Upper lobe of right lung (tissue), 1 donor: Measurements from ENCODE around the gene MEFV. TPM values are rescaled to one million over a fixed set of nuclear protein-coding genes. Genes with fewer than 3 reads are reported as not detected.
A peak's percentile ranks its signal among the peaks of the same experiment; 100 is the strongest.

Source experiments
- ATAC-seq: fragments of 200-7000 bp; cut with Tn5 transposase; one replicate; pipeline ENCODE4 v1.9.1; 2020; ENCODE audit warnings: mild to moderate bottlenecking, moderate library complexity
- DNase-seq: peaks from one replicate; pipeline ENCODE4 v3.0.0-alpha.2; 2020
- H3K27ac ChIP-seq: fragments of 200-600 bp; one replicate; pipeline ENCODE4 v1.8.0; 2022
- H3K27me3 ChIP-seq: fragments of 200-600 bp; one replicate; pipeline ENCODE4 v1.8.0; 2022; ENCODE audit warnings: mild to moderate bottlenecking
- H3K36me3 ChIP-seq: fragments of 200-600 bp; one replicate; pipeline ENCODE4 v1.8.0; 2022
- H3K4me1 ChIP-seq: fragments of 200-600 bp; one replicate; pipeline ENCODE4 v1.8.0; 2022
- H3K4me3 ChIP-seq: fragments of 200-600 bp; one replicate; pipeline ENCODE4 v1.8.0; 2022; ENCODE audit warnings: mild to moderate bottlenecking
- H3K9me3 ChIP-seq: fragments of 200-600 bp; one replicate; pipeline ENCODE4 v1.8.0; 2022
- intact Hi-C: fragments of 100-400 bp; cut with DNase I; formaldehyde crosslinking; loops from one replicate; pipeline ENCODE4 v1.11.0; 2022
- total RNA-seq: library from RNA; stranded (reverse); fragmentation: NEBNext Ultra II Directional; extraction: Animal tissue kit (Norgen Biotek cat#: 25700); gene quantifications from one replicate; pipeline ENCODE4 v1.2.1, GENCODE V29; 2021
- TF ChIP-seq, protein P1 (sequence below): fragments of 200-600 bp; IDR thresholded peaks from one replicate; pipeline ENCODE4 v1.8.0; 2022; ENCODE audit warnings: antibody characterized with exemption
- donor health status: DM: no; HTN: yes; CAD: no; lungs with severe emphysema.

The MEFV gene
- total RNA-seq, 1 donor from 2014 or later = 8.3 TPM

DNA sequence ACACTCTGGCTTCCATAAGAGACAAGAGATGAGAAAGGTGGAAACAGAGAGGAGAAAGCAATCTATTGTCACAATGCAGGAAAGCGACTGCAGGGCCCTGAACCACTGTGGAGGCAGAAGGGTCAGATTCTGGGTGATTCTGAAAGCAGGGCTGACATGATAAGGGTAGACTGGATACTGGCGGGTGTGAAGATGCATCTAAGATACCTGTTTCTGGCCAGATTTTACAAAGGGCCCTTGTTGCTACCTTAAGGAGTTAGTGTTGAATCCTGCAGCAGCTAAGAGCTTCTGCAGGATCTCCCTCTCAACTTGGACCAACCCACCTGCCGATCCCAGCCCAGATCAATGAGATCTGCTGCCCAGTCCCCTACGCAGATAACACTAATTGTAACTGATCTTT lies 6.1 kb upstream of the MEFV start:
- Histone ChIP-seq H3K27ac (no peak overlapping the region), H3K4me1 (peaks cover 12% of the 10 kb centered on the region), H3K27me3 (no peaks in the 10 kb centered on the region), H3K36me3 (no peaks in the 10 kb centered on the region), H3K9me3 (no peaks in the 10 kb centered on the region), H3K4me3 (no peak overlapping the region)
- TF ChIP-seq, protein P1, sequence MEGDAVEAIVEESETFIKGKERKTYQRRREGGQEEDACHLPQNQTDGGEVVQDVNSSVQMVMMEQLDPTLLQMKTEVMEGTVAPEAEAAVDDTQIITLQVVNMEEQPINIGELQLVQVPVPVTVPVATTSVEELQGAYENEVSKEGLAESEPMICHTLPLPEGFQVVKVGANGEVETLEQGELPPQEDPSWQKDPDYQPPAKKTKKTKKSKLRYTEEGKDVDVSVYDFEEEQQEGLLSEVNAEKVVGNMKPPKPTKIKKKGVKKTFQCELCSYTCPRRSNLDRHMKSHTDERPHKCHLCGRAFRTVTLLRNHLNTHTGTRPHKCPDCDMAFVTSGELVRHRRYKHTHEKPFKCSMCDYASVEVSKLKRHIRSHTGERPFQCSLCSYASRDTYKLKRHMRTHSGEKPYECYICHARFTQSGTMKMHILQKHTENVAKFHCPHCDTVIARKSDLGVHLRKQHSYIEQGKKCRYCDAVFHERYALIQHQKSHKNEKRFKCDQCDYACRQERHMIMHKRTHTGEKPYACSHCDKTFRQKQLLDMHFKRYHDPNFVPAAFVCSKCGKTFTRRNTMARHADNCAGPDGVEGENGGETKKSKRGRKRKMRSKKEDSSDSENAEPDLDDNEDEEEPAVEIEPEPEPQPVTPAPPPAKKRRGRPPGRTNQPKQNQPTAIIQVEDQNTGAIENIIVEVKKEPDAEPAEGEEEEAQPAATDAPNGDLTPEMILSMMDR = no peak
- DNase-seq (no peak), ATAC-seq (no peak)
- intact Hi-C loops = no loop called here

DNA sequence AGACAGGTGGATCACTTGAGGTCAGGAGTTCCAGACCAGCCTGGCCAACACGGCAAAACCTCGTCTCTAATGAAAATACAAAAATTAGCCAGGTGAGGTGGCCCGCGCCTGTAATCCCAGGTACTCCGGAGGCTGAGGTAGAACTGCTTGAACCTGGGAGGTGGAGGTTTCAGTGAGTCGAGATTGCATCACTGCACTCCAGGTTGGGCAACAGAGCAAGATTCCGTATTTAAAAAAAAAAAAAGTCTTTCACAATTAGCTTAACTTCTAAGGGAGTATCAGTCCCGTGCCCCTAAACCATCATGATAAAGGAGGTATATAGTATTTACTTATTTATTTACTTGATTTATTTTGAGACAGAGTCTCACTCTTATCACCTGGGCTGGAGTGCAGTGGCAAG lies 3.4 kb upstream of the MEFV start:
- DNase-seq (no peak), ATAC-seq (no peak)
- no peaks in the 10 kb centered on the region for H3K27me3 ChIP-seq
- peak overlapping the region; percentile 36 for H3K27ac ChIP-seq
- intact Hi-C loops = no loop called here
- H3K36me3 ChIP-seq = no peaks in the 10 kb centered on the region
- no peak overlapping the region for H3K4me3 ChIP-seq
- H3K9me3 ChIP-seq = no peaks in the 10 kb centered on the region
- peaks cover 6% of the 10 kb centered on the region for H3K4me1 ChIP-seq
- TF ChIP-seq, protein P1 = no peak

DNA sequence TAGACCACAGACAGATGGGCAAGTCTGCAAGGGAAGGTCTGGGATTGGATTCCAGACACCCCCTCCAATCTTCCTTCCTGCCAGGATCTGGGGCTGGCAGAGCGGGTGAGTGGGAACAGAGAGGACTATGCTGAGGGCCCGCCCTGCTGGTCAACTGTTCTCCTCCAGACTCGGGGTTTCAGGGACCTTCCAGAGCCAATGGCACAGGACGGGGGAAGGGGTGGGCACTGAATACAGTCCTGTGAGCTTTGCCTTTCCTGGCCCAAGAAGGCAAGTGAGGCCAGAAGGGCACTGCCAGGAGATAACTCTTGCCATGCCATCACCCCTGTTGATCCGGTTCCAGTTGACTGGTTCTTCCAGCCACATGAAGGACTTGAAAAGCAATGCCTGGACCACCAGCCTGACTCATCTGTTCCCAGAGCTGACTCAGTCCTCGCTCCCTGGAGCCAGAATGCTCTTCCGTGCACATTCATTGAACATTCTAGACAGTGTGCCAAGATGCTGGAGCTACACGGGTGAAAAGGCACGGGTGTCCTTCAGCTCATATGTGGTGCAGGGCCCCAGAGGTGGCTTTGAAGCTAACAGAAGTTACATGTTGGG lies 533 bp upstream of the MEFV start:
- H3K4me1 ChIP-seq = peaks cover 4% of the 10 kb centered on the region
- no peak overlapping the region for H3K4me3 ChIP-seq
- TF ChIP-seq, protein P1 = no peak
- DNase-seq = no peak
- no peaks in the 10 kb centered on the region for H3K27me3 ChIP-seq
- no peaks in the 10 kb centered on the region for H3K9me3 ChIP-seq
- no peak overlapping the region for H3K27ac ChIP-seq
- intact Hi-C loops = no loop called here
- no peaks in the 10 kb centered on the region for H3K36me3 ChIP-seq
- peak; percentile 6 for ATAC-seq

DNA sequence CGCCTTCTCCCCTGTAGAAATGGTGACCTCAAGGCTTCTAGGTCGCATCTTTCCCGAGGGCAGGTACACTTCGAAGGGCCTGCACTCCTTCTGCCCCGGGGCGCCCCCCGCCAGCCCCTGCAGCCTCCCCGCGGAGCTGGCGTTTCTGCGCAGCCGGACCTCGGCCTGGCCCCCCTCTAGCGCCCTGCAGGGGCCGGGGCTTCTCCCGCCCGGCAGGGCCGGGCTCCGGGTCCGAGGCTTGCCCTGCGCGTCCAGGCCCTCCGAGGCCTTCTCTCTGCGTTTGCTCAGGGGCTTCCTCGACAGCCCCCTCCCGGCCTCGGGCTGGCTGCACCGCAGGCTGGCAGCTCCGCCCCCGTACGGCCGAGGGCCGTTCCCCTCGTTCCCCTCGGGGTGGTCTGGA lies 2.1 kb downstream of the MEFV start:
- TF ChIP-seq, protein P1 = no peak
- Histone ChIP-seq H3K27me3 (no peaks in the 10 kb centered on the region), H3K36me3 (no peaks in the 10 kb centered on the region), H3K4me3 (no peak overlapping the region), H3K9me3 (no peaks in the 10 kb centered on the region), H3K4me1 (peaks cover 4% of the 10 kb centered on the region), H3K27ac (no peak overlapping the region)
- no peak for DNase-seq
- no peak for ATAC-seq
- intact Hi-C loops = no loop called here

DNA sequence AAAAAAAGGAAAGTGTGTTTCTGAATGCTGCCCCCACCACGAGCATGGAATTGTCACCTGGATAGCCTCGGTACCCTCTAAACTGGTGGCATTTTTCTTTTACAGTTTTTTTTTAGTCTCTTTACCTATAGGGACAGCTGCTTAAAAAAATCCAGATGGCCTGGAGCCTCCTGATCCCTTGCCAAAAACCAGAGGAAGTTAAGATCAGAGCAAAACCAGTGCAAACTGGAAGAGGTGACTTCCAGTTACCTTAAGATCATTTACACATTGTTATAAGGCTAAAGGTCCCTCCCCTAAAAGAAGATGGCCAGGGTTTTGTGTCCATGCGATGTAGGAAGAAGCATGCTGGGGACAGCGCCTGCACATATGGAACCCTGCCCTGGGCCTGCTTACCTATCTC lies 3.5 kb downstream of the MEFV start:
- intact Hi-C loops = no loop called here
- TF ChIP-seq, protein P1 = no peak

DNA sequence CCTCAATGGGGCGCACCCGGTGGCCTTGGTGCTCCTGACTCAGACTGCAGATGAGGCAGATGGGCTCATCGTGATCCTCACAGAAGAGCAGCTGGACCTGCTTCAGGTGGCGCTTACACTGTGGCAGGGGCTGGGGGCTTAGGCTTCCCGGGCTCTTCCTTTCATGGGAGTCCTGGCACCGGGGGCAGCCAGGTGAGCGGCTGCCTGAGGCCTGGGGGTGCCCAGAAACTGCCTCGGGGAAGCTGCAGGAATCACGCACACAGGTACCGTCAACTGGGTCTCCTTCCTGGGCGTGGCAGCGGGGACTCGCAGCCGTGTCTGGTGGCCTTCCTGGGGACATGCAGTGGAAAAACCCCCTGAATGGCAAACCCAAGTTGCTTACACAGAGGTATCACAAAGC lies 7.0 kb downstream of the MEFV start:
- TF ChIP-seq, protein P1 = no peak
- Histone ChIP-seq H3K4me3 (no peak overlapping the region), H3K27ac (no peak overlapping the region), H3K9me3 (no peaks in the 10 kb centered on the region), H3K27me3 (no peaks in the 10 kb centered on the region), H3K36me3 (no peaks in the 10 kb centered on the region), H3K4me1 (no peaks in the 10 kb centered on the region)
- DNase-seq (no peak), ATAC-seq (no peak)
- intact Hi-C loops = no loop called here

More for the DNA sequence above, 3.5 kb downstream of the MEFV start:
- Histone ChIP-seq H3K27ac (no peak overlapping the region), H3K9me3 (no peaks in the 10 kb centered on the region), H3K4me3 (no peak overlapping the region), H3K27me3 (no peaks in the 10 kb centered on the region), H3K4me1 (peaks cover 4% of the 10 kb centered on the region), H3K36me3 (no peaks in the 10 kb centered on the region)
- no peak for DNase-seq
- ATAC-seq = no peak
